Activated CD4-positive, alpha-beta T cell treated with anti-CD3 and anti-CD28 coated beads for 36 hours (primary cell): ENCODE data around the gene SEMA6B. TPM values are rescaled to one million over a fixed set of nuclear protein-coding genes. Genes with fewer than 3 reads are reported as not detected.

ENCODE experiments used
- ATAC-seq: fragments of 200-7000 bp; cut with Tn5 transposase; one replicate; pipeline ENCODE4 v1.10.0; 2021; ENCODE audit warnings: mild to moderate bottlenecking, moderate library complexity
- CTCF ChIA-PET: fragments of 350-600 bp; sonication (Branson Sonifier 250); formaldehyde crosslinking; loops from one replicate; lab custom pipeline; 2021; ENCODE audit warnings: antibody characterized with exemption; lab: Charles Lee
- POLR2A ChIA-PET: fragments of 350-600 bp; sonication (Branson Sonifier 250); formaldehyde crosslinking; loops from one replicate; lab custom pipeline; 2021; ENCODE audit warnings: antibody characterized with exemption, inconsistent platforms; lab: Charles Lee
- DNase-seq: peaks from one replicate; pipeline ENCODE4 v3.0.0-alpha.2; 2020
- H3K27ac Mint-ChIP-seq: one replicate; pipeline ENCODE4 v1.8.0; 2021; ENCODE audit warnings: mixed read lengths
- H3K27me3 Mint-ChIP-seq: one replicate; pipeline ENCODE4 v1.8.0; 2021; ENCODE audit warnings: mixed read lengths
- H3K36me3 Mint-ChIP-seq: one replicate; pipeline ENCODE4 v1.8.0; 2021; ENCODE audit warnings: low read depth, mixed read lengths
- H3K4me1 Mint-ChIP-seq: one replicate; pipeline ENCODE4 v1.8.0; 2021; ENCODE audit warnings: mixed read lengths
- H3K4me3 Mint-ChIP-seq: one replicate; pipeline ENCODE4 v1.8.0; 2021; ENCODE audit warnings: mild to moderate bottlenecking, moderate library complexity, mixed read lengths
- H3K9me3 Mint-ChIP-seq: one replicate; pipeline ENCODE4 v1.8.0; 2021; ENCODE audit warnings: low read depth, mixed read lengths
- intact Hi-C, 2 experiments: fragments of 100-400 bp; cut with DNase I in 1 of 2; cut with micrococcal nuclease in 1 of 2; formaldehyde crosslinking; loops; one replicate each; pipeline versions ENCODE4 v1.14.2 to v1.15.1; 2022 to 2024; cut with DNase I, micrococcal nuclease
- total RNA-seq, 2 experiments: library from RNA; stranded (reverse); gene quantifications; one replicate each; pipeline ENCODE4 v1.2.3, GENCODE V29; 2021

Gene SEMA6B
- total RNA-seq, 2 experiments from 2014 or later: not detected

DNA sequence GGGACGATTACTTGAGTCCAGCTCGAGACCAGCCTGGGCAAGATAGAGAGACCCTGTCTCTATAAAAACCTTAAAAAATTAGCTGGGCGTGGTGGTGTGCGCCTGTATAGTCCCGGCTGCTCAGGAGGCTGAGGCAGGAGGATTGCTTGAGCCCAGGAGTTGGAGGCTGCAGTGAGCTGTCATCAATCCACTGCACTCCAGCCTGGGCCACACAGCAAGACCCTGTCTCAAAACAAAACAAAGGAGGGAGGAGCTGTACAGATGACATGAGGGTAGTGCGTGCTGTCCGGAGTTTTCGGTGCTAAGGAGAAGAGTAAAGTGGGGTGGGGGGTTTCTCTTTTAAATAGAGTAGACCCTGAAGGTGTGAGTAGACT lies 64.8 kb downstream of the SEMA6B start:
- ChIA-PET CTCF (no interaction called here), POLR2A (no interaction called here)
- no peaks in the 10 kb centered on the region for H3K9me3 Mint-ChIP-seq
- no peak overlapping the region for H3K27ac Mint-ChIP-seq
- no peaks in the 10 kb centered on the region for H3K27me3 Mint-ChIP-seq
- no peak overlapping the region for H3K4me3 Mint-ChIP-seq
- no peaks in the 10 kb centered on the region for H3K4me1 Mint-ChIP-seq
- no peak for DNase-seq
- ATAC-seq: no peak
- peaks cover 9% of the 10 kb centered on the region for H3K36me3 Mint-ChIP-seq
- intact Hi-C loops: no loop called here

DNA sequence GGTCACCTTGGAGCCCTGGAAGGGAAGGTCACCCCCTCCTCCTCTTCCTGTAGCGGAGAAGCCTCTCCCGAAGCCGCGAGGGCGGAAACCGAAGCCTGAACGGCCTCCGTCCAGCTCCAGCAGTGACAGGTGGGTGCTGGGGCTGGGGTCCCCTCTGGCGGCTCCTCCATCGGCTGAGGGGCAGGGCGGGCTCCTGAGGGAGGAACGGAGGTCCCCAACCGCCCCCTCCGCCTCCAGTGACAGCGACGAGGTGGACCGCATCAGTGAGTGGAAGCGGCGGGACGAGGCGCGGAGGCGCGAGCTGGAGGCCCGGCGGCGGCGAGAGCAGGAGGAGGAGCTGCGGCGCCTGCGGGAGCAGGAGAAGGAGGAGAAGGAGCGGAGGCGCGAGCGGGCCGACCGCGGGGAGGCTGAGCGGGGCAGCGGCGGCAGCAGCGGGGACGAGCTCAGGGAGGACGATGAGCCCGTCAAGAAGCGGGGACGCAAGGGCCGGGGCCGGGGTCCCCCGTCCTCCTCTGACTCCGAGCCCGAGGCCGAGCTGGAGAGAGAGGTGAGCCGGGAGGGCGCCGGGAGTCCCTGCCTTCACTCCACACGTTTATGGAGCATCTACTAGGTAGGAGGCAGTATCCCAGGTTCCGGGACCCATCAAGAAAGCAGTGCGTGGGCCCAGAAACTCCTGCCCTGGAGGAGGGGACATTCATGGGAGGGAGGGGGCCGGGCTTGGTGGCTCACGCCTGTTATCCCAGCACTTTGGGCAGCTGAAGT lies 65.4 kb downstream of the SEMA6B start:
- ChIA-PET CTCF (no interaction called here), POLR2A (no interaction called here)
- H3K9me3 Mint-ChIP-seq: no peaks in the 10 kb centered on the region
- intact Hi-C loops: no loop called here
- H3K4me1 Mint-ChIP-seq: no peaks in the 10 kb centered on the region
- H3K27me3 Mint-ChIP-seq: no peaks in the 10 kb centered on the region
- ATAC-seq: no peak
- no peak overlapping the region for H3K4me3 Mint-ChIP-seq
- no peak for DNase-seq
- peaks cover 9% of the 10 kb centered on the region for H3K36me3 Mint-ChIP-seq
- H3K27ac Mint-ChIP-seq: no peak overlapping the region

DNA sequence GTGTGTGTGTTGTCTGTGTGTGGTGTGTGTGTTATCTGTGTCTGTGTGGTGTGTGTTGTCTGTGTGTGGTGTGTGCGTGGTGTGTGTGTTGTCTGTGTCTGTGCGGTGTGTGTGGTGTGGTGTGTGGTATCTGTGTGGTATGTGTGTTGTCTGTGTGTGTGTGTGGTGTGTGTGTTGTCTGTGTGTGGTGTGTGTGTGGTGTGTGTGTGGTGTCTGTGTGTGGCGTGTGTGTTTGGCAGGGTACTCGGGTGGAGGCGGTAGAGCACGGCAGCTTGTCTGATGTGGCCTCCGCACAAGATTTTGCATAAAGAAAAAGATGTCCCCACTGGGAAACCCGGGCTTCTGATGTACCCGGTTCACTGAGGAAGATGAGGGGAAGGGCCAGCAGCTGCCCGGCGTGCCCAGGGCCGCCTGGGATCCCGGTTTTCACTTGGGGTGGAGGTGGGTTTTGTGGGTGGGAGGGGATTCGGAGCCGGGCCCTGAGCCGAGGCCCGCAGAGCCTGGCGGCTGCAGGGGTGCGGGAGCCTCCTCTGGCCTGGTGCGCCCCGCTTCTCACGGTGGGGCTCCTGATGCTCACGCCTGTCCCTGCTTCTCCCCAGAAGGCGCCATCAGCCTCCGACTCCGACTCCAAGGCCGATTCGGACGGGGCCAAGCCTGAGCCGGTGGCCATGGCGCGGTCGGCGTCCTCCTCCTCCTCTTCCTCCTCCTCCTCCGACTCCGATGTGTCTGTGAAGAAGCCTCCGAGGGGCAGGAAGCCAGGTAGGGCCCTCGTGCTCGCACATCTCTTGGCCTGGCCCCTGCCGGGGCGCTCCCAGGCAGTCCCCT lies 66.2 kb downstream of the SEMA6B start:
- Mint-ChIP-seq H3K4me1 (no peaks in the 10 kb centered on the region), H3K9me3 (no peaks in the 10 kb centered on the region), H3K36me3 (peaks cover 11% of the 10 kb centered on the region), H3K27ac (no peak overlapping the region), H3K27me3 (no peaks in the 10 kb centered on the region), H3K4me3 (no peak overlapping the region)
- DNase-seq (no peak), ATAC-seq (no peak)
- ChIA-PET CTCF (no interaction called here), POLR2A (no interaction called here)
- intact Hi-C loops: no loop called here

Other genes starting within 250 kb of the SEMA6B start
- 10 to 100 TPM; 11.0 to 11.5 TPM for gene STAP2, start 220.9 kb downstream of the SEMA6B start, total RNA-seq
- gene MPND, start 216.1 kb downstream of the SEMA6B start, total RNA-seq: 10 to 100 TPM; 12.6 to 18.0 TPM
- gene SH3GL1, start 159.1 kb downstream of the SEMA6B start, total RNA-seq: 10 to 100 TPM; 42.0 to 46.8 TPM
- 10 to 100 TPM; 77.0 to 78.9 TPM for gene CHAF1A, start 157.0 kb downstream of the SEMA6B start, total RNA-seq
- gene UBXN6, start 101.9 kb downstream of the SEMA6B start, total RNA-seq: 10 to 100 TPM; 32.9 to 38.4 TPM
- gene HDGFL2, start 87.4 kb downstream of the SEMA6B start, total RNA-seq: 10 to 100 TPM; 50.5 to 68.1 TPM
- not detected for gene PLIN4, start 41.2 kb downstream of the SEMA6B start, total RNA-seq
- gene PLIN5, start 24.5 kb downstream of the SEMA6B start, total RNA-seq: not detected
- under 1 TPM; 0.35 to 0.57 TPM for gene LRG1, start 19.6 kb downstream of the SEMA6B start, total RNA-seq
- gene TNFAIP8L1, start 79.8 kb upstream of the SEMA6B start, total RNA-seq: 10 to 100 TPM; 14.1 to 15.4 TPM
- gene MYDGF, start 110.7 kb upstream of the SEMA6B start, total RNA-seq: 10 to 100 TPM; 34.7 to 53.8 TPM
- 10 to 100 TPM; 49.2 to 51.3 TPM for gene DPP9, start 164.2 kb upstream of the SEMA6B start, total RNA-seq
- 10 to 100 TPM in 1 of 2 experiments, 1 to 10 TPM in 1; 9.2 to 10.6 TPM for gene FEM1A, start 232.1 kb upstream of the SEMA6B start, total RNA-seq